Spleen (tissue), 11 donors: ENCODE data around the gene TNPO3. TPM values are rescaled to one million over a fixed set of nuclear protein-coding genes. Genes with fewer than 3 reads are reported as not detected.
"Not testable (repeated sequence)": the region's sequence is repeated elsewhere in the genome, so short reads cannot be mapped to it uniquely, and the experiment has no call there.

Source experiments
- DNase-seq: peaks from one replicate; pipeline ENCODE4 v3.0.0-alpha.2; 2020
- H3K27ac ChIP-seq, 8 donors: fragments of 200-600 bp; sonication (generic) in 7 of 8; 1 replicate in 4 of 8; 2 replicates in 4 of 8; pipeline versions ENCODE4 v1.5.0 to v1.8.0; 2016 to 2021; ENCODE audit warnings: inconsistent platforms in 4 of 8, mild to moderate bottlenecking in 4 of 8, moderate library complexity in 1 of 8
- H3K27me3 ChIP-seq, 7 donors: fragments of 200-600 bp; sonication (generic) in 6 of 7; replicated peaks in 1 of 7; 1 replicate in 4 of 7; 2 replicates in 3 of 7; pipeline versions ENCODE4 v1.5.0 to v1.8.0; 2016 to 2021; ENCODE audit warnings: inconsistent platforms in 3 of 7, mild to moderate bottlenecking in 1 of 7
- H3K36me3 ChIP-seq, 6 donors: fragments of 200-600 bp; sonication (generic) in 5 of 6; 1 replicate in 4 of 6; 2 replicates in 2 of 6; pipeline versions ENCODE4 v1.5.0 to v1.8.0; 2016 to 2021; ENCODE audit warnings: inconsistent platforms in 2 of 6
- H3K4me1 ChIP-seq, 6 donors: fragments of 200-600 bp; sonication (generic) in 5 of 6; 1 replicate in 3 of 6; 2 replicates in 3 of 6; pipeline versions ENCODE4 v1.5.0 to v1.8.0; 2016 to 2021; ENCODE audit warnings: inconsistent platforms in 3 of 6
- H3K4me3 ChIP-seq, 8 donors: fragments of 200-600 bp; sonication (generic) in 7 of 8; 1 replicate in 4 of 8; 2 replicates in 4 of 8; pipeline versions ENCODE4 v1.5.0 to v1.8.0; 2016 to 2021; ENCODE audit warnings: inconsistent platforms in 4 of 8, mild to moderate bottlenecking in 4 of 8, moderate library complexity in 2 of 8
- H3K9me3 ChIP-seq, 8 donors: fragments of 200-600 bp; sonication (generic) in 7 of 8; 1 replicate in 4 of 8; 2 replicates in 4 of 8; pipeline versions ENCODE4 v1.5.0 to v1.8.0; 2016 to 2021; ENCODE audit warnings: inconsistent platforms in 4 of 8
- POLR2A ChIP-seq, 3 donors: fragments of 450-650 bp; IDR thresholded peaks; one replicate each; pipeline ENCODE4 v1.5.1; 2017; ENCODE audit warnings: antibody characterized with exemption in 3 of 3, mild to moderate bottlenecking in 1 of 3
- POLR2AphosphoS5 ChIP-seq, 3 donors: sonication (generic); formaldehyde crosslinking; IDR thresholded peaks; one replicate each; pipeline ENCODE4 v1.5.1; 2017; ENCODE audit warnings: antibody characterized with exemption in 3 of 3
- WGBS, 5 donors: extraction: QIAGEN DNeasy Blood & Tissue Kit in 3 of 5; methylation state at CpG; one replicate each; pipeline versions ENCODE4 v1.1.5 to v1.1.7; 2013 to 2018; 5-methylcytosine and 5-hydroxymethylcytosine counted together
- intact Hi-C: fragments of 100-400 bp; cut with DNase I; formaldehyde crosslinking; loops from one replicate; pipeline ENCODE4 v1.15.0; 2023; ENCODE audit warnings: low total_unique reads
- polyA plus RNA-seq, 3 donors: library from polyadenylated mRNA; stranded (reverse); fragments of 200-250 nt; gene quantifications; one replicate each; pipeline ENCODE4 v1.2.1, GENCODE V29; 2013
- total RNA-seq, 7 donors: library from RNA; depleted of rRNA in 3 of 7; stranded (reverse); fragments of >200 nt in 3 of 7; fragmentation: NEBNext Ultra II Directional in 4 of 7; extraction: Animal tissue kit (Norgen Biotek cat#: 25700) in 4 of 7; gene quantifications; one replicate each; pipeline versions ENCODE4 v1.1.0 to v1.2.1, GENCODE V29; 2016 to 2021
- TF ChIP-seq, protein P1 (sequence below), 11 experiments: fragments of 200-600 bp in 7 of 11; fragments of 450-650 bp in 4 of 11; sonication (generic) in 4 of 11; IDR thresholded peaks in 8 of 11; conservative IDR thresholded peaks in 3 of 11; 1 replicate in 7 of 11; 2 replicates in 4 of 11; pipeline versions ENCODE4 v1.4.0 to v1.8.0; 2016 to 2021; ENCODE audit warnings: antibody characterized with exemption in 11 of 11, inconsistent platforms in 4 of 11, mild to moderate bottlenecking in 1 of 11
- donor health status: healthy with polysubstance abuse.
- donor health status: DM: no; HTN: no; CAD: no; lungs with moderate emphysema.
- donor health status: DM: no; HTN: no; CAD: no.
- donor health status: Bipolar disorder and iron deficiency.
- donor health status: healthy.
- donor health status: DM: no; HTN: no; CAD: no.
- donor health status: DM: yes; HTN: yes; CAD: no.

TNPO3 gene
- total and polyA plus RNA-seq, 10 donors = 11.2 to 49.0 (median 35.1) TPM

GRCh38 chr7:128944487-128945236, 110.2 kb downstream of the TNPO3 start:
- Histone ChIP-seq H3K27me3 (peaks cover 0 to 5% (median 0%) of the 10 kb centered on the region in 7 donors), H3K4me3 (no peak overlapping the region), H3K36me3 (peaks cover 0 to 81% (median 35%) of the 10 kb centered on the region in 6 donors), H3K4me1 (peaks cover 0 to 70% (median 37%) of the 10 kb centered on the region in 6 donors), H3K9me3 (no peaks in the 10 kb centered on the region), H3K27ac (no peak overlapping the region)
- TF ChIP-seq POLR2AphosphoS5 (IDR thresholded peaks at IDR 0.05) = no peak
- TF ChIP-seq, protein P1, sequence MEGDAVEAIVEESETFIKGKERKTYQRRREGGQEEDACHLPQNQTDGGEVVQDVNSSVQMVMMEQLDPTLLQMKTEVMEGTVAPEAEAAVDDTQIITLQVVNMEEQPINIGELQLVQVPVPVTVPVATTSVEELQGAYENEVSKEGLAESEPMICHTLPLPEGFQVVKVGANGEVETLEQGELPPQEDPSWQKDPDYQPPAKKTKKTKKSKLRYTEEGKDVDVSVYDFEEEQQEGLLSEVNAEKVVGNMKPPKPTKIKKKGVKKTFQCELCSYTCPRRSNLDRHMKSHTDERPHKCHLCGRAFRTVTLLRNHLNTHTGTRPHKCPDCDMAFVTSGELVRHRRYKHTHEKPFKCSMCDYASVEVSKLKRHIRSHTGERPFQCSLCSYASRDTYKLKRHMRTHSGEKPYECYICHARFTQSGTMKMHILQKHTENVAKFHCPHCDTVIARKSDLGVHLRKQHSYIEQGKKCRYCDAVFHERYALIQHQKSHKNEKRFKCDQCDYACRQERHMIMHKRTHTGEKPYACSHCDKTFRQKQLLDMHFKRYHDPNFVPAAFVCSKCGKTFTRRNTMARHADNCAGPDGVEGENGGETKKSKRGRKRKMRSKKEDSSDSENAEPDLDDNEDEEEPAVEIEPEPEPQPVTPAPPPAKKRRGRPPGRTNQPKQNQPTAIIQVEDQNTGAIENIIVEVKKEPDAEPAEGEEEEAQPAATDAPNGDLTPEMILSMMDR (IDR thresholded peaks at IDR 0.05 in 8 of 11, conservative IDR thresholded peaks at IDR 0.05 in 3 of 11) = no peak
- TF ChIP-seq POLR2A (IDR thresholded peaks at IDR 0.05) = no peak
- intact Hi-C loops = no loop called here
- WGBS, 5 donors = 69 to 83% (median 75%) methylated on average over 7 of the region's 7 CpGs
- no peak for DNase-seq

DNA sequence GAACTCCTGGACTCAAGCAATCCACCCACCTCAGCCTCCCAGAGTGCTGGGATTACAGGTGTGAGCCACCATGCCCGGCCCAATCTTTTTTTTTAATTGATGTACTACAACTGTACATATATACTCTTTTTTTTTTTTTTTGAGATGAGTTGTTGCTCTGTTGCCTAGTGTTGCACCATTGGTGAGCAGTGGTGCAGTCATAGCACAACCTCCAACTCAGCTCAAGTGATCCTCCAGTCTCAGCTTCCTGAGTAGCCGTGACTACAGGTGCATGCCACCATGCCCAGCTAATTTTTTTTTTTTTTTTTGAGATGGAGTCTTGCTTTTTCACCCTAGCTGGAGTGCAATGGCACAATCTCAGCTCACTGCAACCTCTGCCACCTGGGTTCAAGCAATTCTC, 111.7 kb downstream of the TNPO3 start:
- H3K4me1 ChIP-seq = peaks cover 0 to 71% (median 41%) of the 10 kb centered on the region in 6 donors
- peaks cover 0 to 19% (median 0%) of the 10 kb centered on the region in 7 donors for H3K27me3 ChIP-seq
- H3K36me3 ChIP-seq = peaks cover 0 to 67% (median 28%) of the 10 kb centered on the region in 6 donors
- intact Hi-C loops, H3K9me3 ChIP-seq, H3K4me3 ChIP-seq, H3K27ac ChIP-seq, DNase-seq: not testable (repeated sequence)
- WGBS, 5 donors = 60 to 75% (median 72%) methylated on average over 2 of the region's 2 CpGs

DNA sequence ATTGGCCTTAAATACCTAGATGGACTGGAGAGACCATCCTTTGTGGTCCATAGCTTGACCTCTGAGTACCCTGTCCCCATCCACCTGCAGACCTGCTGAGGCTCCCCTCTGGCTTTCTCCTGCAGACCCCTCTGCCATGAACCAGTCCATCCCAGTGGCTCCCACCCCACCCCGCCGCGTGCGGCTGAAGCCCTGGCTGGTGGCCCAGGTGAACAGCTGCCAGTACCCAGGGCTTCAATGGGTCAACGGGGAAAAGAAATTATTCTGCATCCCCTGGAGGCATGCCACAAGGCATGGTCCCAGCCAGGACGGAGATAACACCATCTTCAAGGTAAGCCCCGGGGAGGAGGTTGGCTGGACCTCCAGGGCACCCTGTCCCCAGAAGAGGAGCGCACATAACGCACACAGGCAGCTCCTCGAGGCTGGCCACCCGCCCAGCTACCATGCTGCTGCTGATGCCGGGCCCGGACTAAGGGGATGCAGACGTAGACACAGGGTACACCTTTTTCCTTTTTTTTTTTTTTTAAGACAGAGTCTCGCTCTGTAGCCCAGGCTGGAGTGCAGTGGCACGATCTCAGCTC, 112.9 kb downstream of the TNPO3 start:
- H3K4me1 ChIP-seq = peaks cover 0 to 78% (median 51%) of the 10 kb centered on the region in 6 donors
- peaks cover 0 to 55% (median 19%) of the 10 kb centered on the region in 6 donors for H3K36me3 ChIP-seq
- no peak overlapping the region for H3K4me3 ChIP-seq
- TF ChIP-seq, protein P1 (IDR thresholded peaks at IDR 0.05 in 8 of 11, conservative IDR thresholded peaks at IDR 0.05 in 3 of 11) = no peak
- no peak for TF ChIP-seq POLR2AphosphoS5 (IDR thresholded peaks at IDR 0.05)
- TF ChIP-seq POLR2A (IDR thresholded peaks at IDR 0.05) = no peak
- intact Hi-C loops = no loop called here
- 90 to 92% (median 91%) methylated on average over 14 to 16 of the region's 16 CpGs for WGBS, 5 donors
- no peaks in the 10 kb centered on the region for H3K9me3 ChIP-seq
- H3K27me3 ChIP-seq = peaks cover 0 to 31% (median 0%) of the 10 kb centered on the region in 7 donors
- peak overlapping the region in 2 of 8 donors; percentile 88 to 91 for H3K27ac ChIP-seq
- DNase-seq = no peak

DNA sequence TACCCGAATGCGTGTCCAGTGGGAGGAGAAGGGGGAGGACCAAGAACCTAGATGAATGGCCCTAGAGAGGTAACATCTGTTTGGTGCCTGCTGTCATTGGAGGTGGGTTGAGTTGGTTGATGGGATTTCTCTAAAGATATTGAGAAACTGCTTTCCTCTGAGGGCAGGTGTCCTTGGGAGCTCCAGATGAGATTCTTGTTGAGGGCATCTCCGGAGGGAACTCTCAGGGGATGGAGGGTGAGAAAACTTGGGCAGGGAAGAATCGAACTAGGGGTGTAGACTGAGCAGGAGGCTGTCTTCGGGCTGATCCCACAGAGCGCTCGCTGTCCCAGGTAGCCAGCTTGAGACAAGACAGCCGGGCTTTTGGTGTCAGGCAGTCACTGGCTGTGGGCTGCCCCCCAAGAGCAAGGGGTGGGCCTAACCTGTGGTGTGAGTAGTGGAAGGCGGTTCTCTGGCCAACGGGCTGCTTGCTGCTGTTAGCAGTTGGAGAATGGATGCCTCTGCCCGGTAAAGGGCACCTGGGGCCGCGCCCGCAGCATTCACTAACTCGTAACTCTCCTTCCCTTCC, 113.5 kb downstream of the TNPO3 start:
- WGBS, 5 donors = 69 to 82% (median 74%) methylated on average over 15 of the region's 15 CpGs

More for the DNA sequence above, 113.5 kb downstream of the TNPO3 start:
- H3K27me3 ChIP-seq = peaks cover 0 to 32% (median 0%) of the 10 kb centered on the region in 7 donors
- H3K27ac ChIP-seq = peak overlapping the region in 6 of 8 donors; percentile 78 to 91 (median 88)
- TF ChIP-seq, protein P1 (IDR thresholded peaks at IDR 0.05 in 8 of 11, conservative IDR thresholded peaks at IDR 0.05 in 3 of 11) = no peak
- TF ChIP-seq POLR2AphosphoS5 (IDR thresholded peaks at IDR 0.05) (no peak), POLR2A (IDR thresholded peaks at IDR 0.05) (no peak)
- peaks cover 0 to 85% (median 52%) of the 10 kb centered on the region in 6 donors for H3K4me1 ChIP-seq
- H3K36me3 ChIP-seq = peaks cover 0 to 48% (median 16%) of the 10 kb centered on the region in 6 donors
- no peaks in the 10 kb centered on the region for H3K9me3 ChIP-seq
- intact Hi-C loops = no loop called here
- H3K4me3 ChIP-seq = peak overlapping the region in 6 of 8 donors; percentile 5 to 88 (median 79)
- DNase-seq = no peak
